Fibroblast of lung (primary cell): Measurements from ENCODE around the gene GOLGA1. TPM values are rescaled to one million over a fixed set of nuclear protein-coding genes. Genes with fewer than 3 reads are reported as not detected.
A peak's percentile ranks its signal among the peaks of the same experiment; 100 is the strongest.
"Not testable (repeated sequence)": the region's sequence is repeated elsewhere in the genome, so short reads cannot be mapped to it uniquely, and the experiment has no call there.

Source experiments
- DNase-seq, 2 donors: peaks; one replicate each; pipeline versions ENCODE4 v3.0.0 to v3.0.0-alpha.2; 2010; ENCODE audit warnings: low read depth in 2 of 2
- H2AFZ ChIP-seq: 2 replicates; pipeline ENCODE4 v1.5.1; 2012; ENCODE audit warnings: low read length, control low read depth, inconsistent platforms
- H3K27ac ChIP-seq: 2 replicates; pipeline ENCODE4 v1.5.1; 2011; ENCODE audit warnings: low read length, control low read depth; ENCODE audit not compliant: insufficient read depth
- H3K27me3 ChIP-seq: 2 replicates; pipeline ENCODE4 v1.5.1; 2011; ENCODE audit warnings: mild to moderate bottlenecking, low read length; ENCODE audit not compliant: control insufficient read depth, insufficient read depth
- H3K36me3 ChIP-seq: 2 replicates; pipeline ENCODE4 v1.5.1; 2011; ENCODE audit warnings: low read length; ENCODE audit not compliant: control insufficient read depth, insufficient read depth
- H3K4me1 ChIP-seq: 2 replicates; pipeline ENCODE4 v1.5.1; 2011; ENCODE audit warnings: low read length; ENCODE audit not compliant: control insufficient read depth, insufficient read depth; ENCODE audit errors: extremely low read depth
- H3K4me2 ChIP-seq: 2 replicates; pipeline ENCODE4 v1.5.1; 2011; ENCODE audit warnings: low read length, control low read depth; ENCODE audit not compliant: insufficient read depth; ENCODE audit errors: extremely low read depth
- H3K4me3 ChIP-seq, 4 experiments: fragments of 200-600 bp in 1 of 4; sonication (generic) in 1 of 4; replicated peaks in 1 of 4; 2 replicates each; pipeline ENCODE4 v1.5.1; 2011 to 2016; ENCODE audit warnings: low read length in 4 of 4, low read depth in 3 of 4, mild to moderate bottlenecking in 3 of 4, control low read depth in 2 of 4, inconsistent platforms in 1 of 4, mixed read lengths in 1 of 4; ENCODE audit not compliant: insufficient read depth in 1 of 4; ENCODE audit errors: control extremely low read depth in 1 of 4
- H3K79me2 ChIP-seq: 2 replicates; pipeline ENCODE4 v1.5.1; 2012; ENCODE audit warnings: mild to moderate bottlenecking, low read length, inconsistent platforms; ENCODE audit not compliant: control insufficient read depth, insufficient read depth
- H3K9ac ChIP-seq: 2 replicates; pipeline ENCODE4 v1.5.1; 2011; ENCODE audit warnings: mild to moderate bottlenecking, low read length, control low read depth; ENCODE audit not compliant: insufficient read depth
- H3K9me3 ChIP-seq: 2 replicates; pipeline ENCODE4 v1.5.1; 2012; ENCODE audit warnings: low read depth, low read length; ENCODE audit not compliant: control insufficient read depth, insufficient read depth
- H4K20me1 ChIP-seq: 2 replicates; pipeline ENCODE4 v1.5.1; 2011; ENCODE audit warnings: low read length; ENCODE audit not compliant: control insufficient read depth, insufficient read depth; ENCODE audit errors: extremely low read depth
- EZH2 ChIP-seq: IDR thresholded peaks from 2 replicates; pipeline ENCODE4 v1.5.1; 2012; ENCODE audit warnings: low read length, control low read depth, mild to moderate bottlenecking; ENCODE audit errors: missing control alignments
- polyA plus RNA-seq, 2 donors: library from polyadenylated mRNA; depleted of rRNA in 1 of 2; stranded (reverse) in 1 of 2; unstranded in 1 of 2; fragments of >200 nt; gene quantifications; 2 replicates each; pipeline ENCODE4 v1.2.1, GENCODE V29; 2011 to 2012; ENCODE audit warnings: missing spikeins in 1 of 2
- total RNA-seq: library from RNA; depleted of rRNA; stranded (reverse); fragments of >200 nt; gene quantifications from 2 replicates; pipeline ENCODE4 v1.2.1, GENCODE V29; 2014
- TF ChIP-seq, protein P1 (sequence below), 2 donors: IDR thresholded peaks in 1 of 2; conservative IDR thresholded peaks in 1 of 2; 1 replicate in 1 of 2; 2 replicates in 1 of 2; pipeline ENCODE4 v1.5.1; 2011 to 2012; ENCODE audit warnings: low read length in 2 of 2, control low read depth in 1 of 2, inconsistent platforms in 1 of 2, low read depth in 1 of 2, mild to moderate bottlenecking in 1 of 2

GOLGA1 gene
- total and polyA plus RNA-seq, 2 donors (not counting 1 experiment from before 2014, with no cell fraction given), result 12.0 to 15.9 TPM

DNA sequence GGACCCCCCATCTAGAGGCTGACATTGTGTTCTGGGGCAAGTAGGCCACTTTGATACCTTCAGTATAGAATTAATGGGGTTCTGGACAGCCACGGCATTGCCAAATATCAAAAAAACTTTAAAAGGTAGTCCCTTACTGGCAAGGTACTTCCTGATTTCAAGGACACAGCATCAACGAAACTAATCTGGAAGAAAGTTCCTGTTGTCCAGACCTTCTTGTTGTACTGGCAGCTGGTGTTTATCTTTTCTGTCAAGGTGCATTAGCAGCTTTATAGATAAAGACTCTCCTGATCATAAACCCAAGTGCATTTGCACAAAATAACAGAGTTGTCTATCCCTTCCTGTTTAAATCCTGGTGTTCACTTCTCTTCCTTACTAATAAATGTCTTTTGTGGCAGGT lies 23.7 kb upstream of the GOLGA1 start:
- H3K4me1 ChIP-seq, result no peaks in the 10 kb centered on the region
- no peak overlapping the region for H3K4me2 ChIP-seq
- no peak overlapping the region for H3K9ac ChIP-seq
- no peaks in the 10 kb centered on the region for H4K20me1 ChIP-seq
- no peak for TF ChIP-seq EZH2
- TF ChIP-seq, protein P1, sequence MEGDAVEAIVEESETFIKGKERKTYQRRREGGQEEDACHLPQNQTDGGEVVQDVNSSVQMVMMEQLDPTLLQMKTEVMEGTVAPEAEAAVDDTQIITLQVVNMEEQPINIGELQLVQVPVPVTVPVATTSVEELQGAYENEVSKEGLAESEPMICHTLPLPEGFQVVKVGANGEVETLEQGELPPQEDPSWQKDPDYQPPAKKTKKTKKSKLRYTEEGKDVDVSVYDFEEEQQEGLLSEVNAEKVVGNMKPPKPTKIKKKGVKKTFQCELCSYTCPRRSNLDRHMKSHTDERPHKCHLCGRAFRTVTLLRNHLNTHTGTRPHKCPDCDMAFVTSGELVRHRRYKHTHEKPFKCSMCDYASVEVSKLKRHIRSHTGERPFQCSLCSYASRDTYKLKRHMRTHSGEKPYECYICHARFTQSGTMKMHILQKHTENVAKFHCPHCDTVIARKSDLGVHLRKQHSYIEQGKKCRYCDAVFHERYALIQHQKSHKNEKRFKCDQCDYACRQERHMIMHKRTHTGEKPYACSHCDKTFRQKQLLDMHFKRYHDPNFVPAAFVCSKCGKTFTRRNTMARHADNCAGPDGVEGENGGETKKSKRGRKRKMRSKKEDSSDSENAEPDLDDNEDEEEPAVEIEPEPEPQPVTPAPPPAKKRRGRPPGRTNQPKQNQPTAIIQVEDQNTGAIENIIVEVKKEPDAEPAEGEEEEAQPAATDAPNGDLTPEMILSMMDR (conservative IDR thresholded peaks at IDR 0.05 in 1 of 2, IDR thresholded peaks at IDR 0.05 in 1 of 2; ENCODE audit: low read depth in 1 of 2, low read length in 2 of 2), result no peak
- no peaks in the 10 kb centered on the region for H3K27me3 ChIP-seq
- H2AFZ ChIP-seq, result no peak overlapping the region
- H3K27ac ChIP-seq, result no peak overlapping the region
- no peak for DNase-seq
- H3K4me3 ChIP-seq, result no peak overlapping the region
- no peaks in the 10 kb centered on the region for H3K9me3 ChIP-seq
- H3K36me3 ChIP-seq, result no peaks in the 10 kb centered on the region
- H3K79me2 ChIP-seq, result no peaks in the 10 kb centered on the region

GRCh38 chr9:124964056-124964455 lies 23.2 kb upstream of the GOLGA1 start:
- no peaks in the 10 kb centered on the region for H3K79me2 ChIP-seq
- no peak overlapping the region for H2AFZ ChIP-seq
- H4K20me1 ChIP-seq, result no peaks in the 10 kb centered on the region
- no peak for DNase-seq
- no peak overlapping the region for H3K4me2 ChIP-seq
- H3K27ac ChIP-seq, result no peak overlapping the region
- H3K9me3 ChIP-seq, result no peaks in the 10 kb centered on the region
- H3K9ac ChIP-seq, result no peak overlapping the region
- no peak overlapping the region for H3K4me3 ChIP-seq
- H3K27me3 ChIP-seq, result no peaks in the 10 kb centered on the region
- no peaks in the 10 kb centered on the region for H3K4me1 ChIP-seq
- no peaks in the 10 kb centered on the region for H3K36me3 ChIP-seq
- TF ChIP-seq, protein P1 (conservative IDR thresholded peaks at IDR 0.05 in 1 of 2, IDR thresholded peaks at IDR 0.05 in 1 of 2; ENCODE audit: low read depth in 1 of 2, low read length in 2 of 2), result no peak
- no peak for TF ChIP-seq EZH2

GRCh38 chr9:124960409-124960752 lies 19.5 kb upstream of the GOLGA1 start:
- Histone ChIP-seq H3K4me3 (no peak overlapping the region), H3K9me3 (no peaks in the 10 kb centered on the region), H4K20me1 (no peaks in the 10 kb centered on the region), H3K27ac (no peak overlapping the region), H3K79me2 (no peaks in the 10 kb centered on the region), H3K4me2 (no peak overlapping the region), H2AFZ (no peak overlapping the region), H3K9ac (no peak overlapping the region), H3K27me3 (no peaks in the 10 kb centered on the region), H3K36me3 (no peaks in the 10 kb centered on the region), H3K4me1 (no peaks in the 10 kb centered on the region)
- DNase-seq, result peak in 1 of 2 donors; percentile 65
- no peak for TF ChIP-seq EZH2
- TF ChIP-seq, protein P1 (conservative IDR thresholded peaks at IDR 0.05 in 1 of 2, IDR thresholded peaks at IDR 0.05 in 1 of 2; ENCODE audit: low read depth in 1 of 2, low read length in 2 of 2), result no peak

GRCh38 chr9:124959671-124960408 lies 19.0 kb upstream of the GOLGA1 start:
- H4K20me1 ChIP-seq, H3K4me2 ChIP-seq, H3K36me3 ChIP-seq, H3K4me1 ChIP-seq, H3K9ac ChIP-seq, H3K27me3 ChIP-seq, H3K79me2 ChIP-seq, H2AFZ ChIP-seq, H3K9me3 ChIP-seq, H3K4me3 ChIP-seq, H3K27ac ChIP-seq: not testable (repeated sequence)
- DNase-seq, result peak in 1 of 2 donors; percentile 48
